Measurements from ENCODE around the gene EIF2S3.
"Not testable (repeated sequence)": the region's sequence is repeated elsewhere in the genome, so short reads cannot be mapped to it uniquely, and the experiment has no call there.

DNA sequence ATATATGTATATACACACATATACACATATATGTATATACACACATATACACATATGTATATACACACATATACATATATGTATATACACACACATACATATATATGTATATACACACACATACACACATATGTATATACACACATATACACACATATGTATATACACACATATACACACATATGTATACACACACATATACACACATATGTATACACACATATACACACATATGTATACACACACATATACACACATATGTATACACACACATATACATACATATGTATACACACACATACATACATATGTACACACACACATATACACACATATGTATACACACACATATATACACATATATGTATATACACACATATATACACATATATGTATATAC lies 8.7 kb upstream of the EIF2S3 start:
- TF ChIP-seq, protein P1, sequence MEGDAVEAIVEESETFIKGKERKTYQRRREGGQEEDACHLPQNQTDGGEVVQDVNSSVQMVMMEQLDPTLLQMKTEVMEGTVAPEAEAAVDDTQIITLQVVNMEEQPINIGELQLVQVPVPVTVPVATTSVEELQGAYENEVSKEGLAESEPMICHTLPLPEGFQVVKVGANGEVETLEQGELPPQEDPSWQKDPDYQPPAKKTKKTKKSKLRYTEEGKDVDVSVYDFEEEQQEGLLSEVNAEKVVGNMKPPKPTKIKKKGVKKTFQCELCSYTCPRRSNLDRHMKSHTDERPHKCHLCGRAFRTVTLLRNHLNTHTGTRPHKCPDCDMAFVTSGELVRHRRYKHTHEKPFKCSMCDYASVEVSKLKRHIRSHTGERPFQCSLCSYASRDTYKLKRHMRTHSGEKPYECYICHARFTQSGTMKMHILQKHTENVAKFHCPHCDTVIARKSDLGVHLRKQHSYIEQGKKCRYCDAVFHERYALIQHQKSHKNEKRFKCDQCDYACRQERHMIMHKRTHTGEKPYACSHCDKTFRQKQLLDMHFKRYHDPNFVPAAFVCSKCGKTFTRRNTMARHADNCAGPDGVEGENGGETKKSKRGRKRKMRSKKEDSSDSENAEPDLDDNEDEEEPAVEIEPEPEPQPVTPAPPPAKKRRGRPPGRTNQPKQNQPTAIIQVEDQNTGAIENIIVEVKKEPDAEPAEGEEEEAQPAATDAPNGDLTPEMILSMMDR (conservative IDR thresholded peaks at IDR 0.05; ENCODE audit: low read depth, low read length), result not testable (repeated sequence)
- not testable (repeated sequence) for TF ChIP-seq EZH2 (IDR thresholded peaks at IDR 0.05; ENCODE audit: low read length, unreplicated experiment); EZH2phosphoT487 (IDR thresholded peaks at IDR 0.05; ENCODE audit: borderline replicate concordance, low read length)

Measured in PC-3 (cell line).